Erythroblast (primary cell): ENCODE measurements around the gene IMMP2L.

Experiments used
- GATA1 ChIP-seq: IDR thresholded peaks from 2 replicates; pipeline ENCODE4 v1.6.1; 2011; ENCODE audit warnings: low read depth, mild to moderate bottlenecking, control low read depth, low read length, moderate library complexity
- POLR2A ChIP-seq: IDR thresholded peaks from 2 replicates; pipeline ENCODE4 v1.6.1; 2011; ENCODE audit warnings: mild to moderate bottlenecking, low read length

GRCh38 chr7:110988348-110988747 is 573.9 kb downstream of the IMMP2L start:
- no peak for TF ChIP-seq POLR2A
- TF ChIP-seq GATA1 = no peak
